Measurements from ENCODE around the gene POLK. TPM values are rescaled to one million over a fixed set of nuclear protein-coding genes. Genes with fewer than 3 reads are reported as not detected.
"Not testable (repeated sequence)": the region's sequence is repeated elsewhere in the genome, so short reads cannot be mapped to it uniquely, and the experiment has no call there.

Gene POLK
- total RNA-seq, 1 donor from 2014 or later = 21.1 TPM

DNA sequence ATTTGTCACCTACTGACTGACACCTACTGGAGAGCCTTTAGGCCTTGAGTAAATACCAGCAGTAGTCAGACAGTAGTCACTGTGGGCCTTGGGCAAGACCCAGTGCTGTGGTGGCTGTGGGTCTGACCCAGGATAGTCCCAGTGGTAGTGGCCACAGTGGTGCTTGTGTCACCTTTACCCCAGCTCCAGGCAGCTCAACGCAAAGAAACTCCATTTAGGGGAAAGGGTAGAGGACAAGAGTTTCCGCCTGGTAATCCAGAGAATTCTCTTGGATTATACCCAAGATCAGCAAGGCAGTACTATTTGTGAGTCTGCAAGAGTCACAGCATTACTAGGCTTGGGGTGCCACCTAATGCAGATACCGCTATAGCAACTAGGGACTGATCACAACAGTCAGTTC is 29.2 kb upstream of the POLK start:
- Histone ChIP-seq H3K4me3 (no peak overlapping the region), H3K9me3 (replicated peaks) (peaks cover 27% of the 10 kb centered on the region), H3K36me3 (no peaks in the 10 kb centered on the region), H3K27ac (replicated peaks) (no peak overlapping the region), H3K4me1 (peaks cover 22% of the 10 kb centered on the region), H3K27me3 (ENCODE audit: low read depth) (no peaks in the 10 kb centered on the region)
- DNase-seq = no peak
- no peak for TF ChIP-seq CTCF (IDR thresholded peaks at IDR 0.05; ENCODE audit: borderline replicate concordance)
- intact Hi-C loops (cut with micrococcal nuclease) = no loop called here

GRCh38 chr5:75484605-75485004 is 27.1 kb upstream of the POLK start:
- DNase-seq = no peak
- Histone ChIP-seq H3K4me1 (peaks cover 13% of the 10 kb centered on the region), H3K36me3 (peaks cover 1% of the 10 kb centered on the region), H3K9me3 (replicated peaks) (peaks cover 39% of the 10 kb centered on the region), H3K4me3 (no peak overlapping the region), H3K27me3 (ENCODE audit: low read depth) (no peaks in the 10 kb centered on the region), H3K27ac (replicated peaks) (no peak overlapping the region)
- TF ChIP-seq CTCF (IDR thresholded peaks at IDR 0.05; ENCODE audit: borderline replicate concordance) = no peak
- intact Hi-C loops (cut with micrococcal nuclease) = no loop called here

- H3K4me3 ChIP-seq; H3K4me1 ChIP-seq; H3K27me3 ChIP-seq (ENCODE audit: low read depth); DNase-seq; H3K27ac ChIP-seq (replicated peaks); intact Hi-C loops (cut with micrococcal nuclease): not testable (repeated sequence)
- H3K9me3 ChIP-seq (replicated peaks) = peaks cover 44% of the 10 kb centered on the region
- peaks cover 23% of the 10 kb centered on the region for H3K36me3 ChIP-seq
Observed at GRCh38 chr5:75489847-75490246, 21.8 kb upstream of the POLK start.

- Histone ChIP-seq H3K27ac (replicated peaks) (no peak overlapping the region), H3K9me3 (replicated peaks) (peaks cover 31% of the 10 kb centered on the region), H3K4me3 (no peak overlapping the region), H3K27me3 (ENCODE audit: low read depth) (no peaks in the 10 kb centered on the region), H3K36me3 (peaks cover 23% of the 10 kb centered on the region), H3K4me1 (no peaks in the 10 kb centered on the region)
- intact Hi-C loops (cut with micrococcal nuclease) = no loop called here
- TF ChIP-seq CTCF (IDR thresholded peaks at IDR 0.05; ENCODE audit: borderline replicate concordance) = no peak
- DNase-seq = no peak
Observed at GRCh38 chr5:75491621-75492020, 20.1 kb upstream of the POLK start.

GRCh38 chr5:75496026-75496425 is 15.7 kb upstream of the POLK start:
- Histone ChIP-seq H3K9me3 (replicated peaks) (no peaks in the 10 kb centered on the region), H3K4me3 (no peak overlapping the region), H3K36me3 (peaks cover 25% of the 10 kb centered on the region), H3K4me1 (peaks cover 3% of the 10 kb centered on the region), H3K27me3 (ENCODE audit: low read depth) (no peaks in the 10 kb centered on the region), H3K27ac (replicated peaks) (no peak overlapping the region)
- no peak for DNase-seq
- no peak for TF ChIP-seq CTCF (IDR thresholded peaks at IDR 0.05; ENCODE audit: borderline replicate concordance)
- intact Hi-C loops (cut with micrococcal nuclease) = no loop called here

DNA sequence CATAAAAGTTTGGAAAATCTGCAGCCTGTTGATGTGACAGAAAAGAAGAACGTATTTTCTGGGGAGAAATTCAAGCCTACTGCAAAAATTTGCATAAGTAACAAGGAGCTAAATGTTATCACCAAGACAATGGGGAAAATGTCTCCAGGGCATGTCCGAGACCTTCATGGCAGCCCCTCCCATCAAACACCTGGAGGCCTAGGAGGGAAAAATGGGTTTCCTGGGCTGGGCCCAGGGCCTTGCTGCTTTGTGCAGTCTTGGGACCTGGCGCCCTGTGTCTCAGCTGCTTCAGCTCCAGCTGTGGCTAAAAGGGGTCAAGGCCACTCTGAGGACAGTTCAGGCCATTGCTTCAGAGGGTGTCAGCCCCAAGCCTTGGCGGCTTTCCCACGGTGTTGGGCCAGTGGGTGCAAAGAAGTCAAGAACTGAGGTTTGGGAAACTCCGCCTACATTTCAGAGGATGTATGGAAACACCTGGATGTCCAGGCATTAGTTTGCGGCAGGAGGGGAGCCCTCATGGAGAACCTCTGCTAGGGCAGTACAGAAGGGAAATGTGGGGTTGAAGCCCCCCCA is 13.4 kb upstream of the POLK start:
- Histone ChIP-seq H3K27ac (replicated peaks) (no peak overlapping the region), H3K36me3 (peaks cover 13% of the 10 kb centered on the region), H3K4me1 (peaks cover 3% of the 10 kb centered on the region), H3K4me3 (no peak overlapping the region), H3K9me3 (replicated peaks) (no peaks in the 10 kb centered on the region), H3K27me3 (ENCODE audit: low read depth) (no peaks in the 10 kb centered on the region)
- TF ChIP-seq CTCF (IDR thresholded peaks at IDR 0.05; ENCODE audit: borderline replicate concordance) = no peak
- intact Hi-C loops (cut with micrococcal nuclease) = no loop called here
- no peak for DNase-seq

DNA sequence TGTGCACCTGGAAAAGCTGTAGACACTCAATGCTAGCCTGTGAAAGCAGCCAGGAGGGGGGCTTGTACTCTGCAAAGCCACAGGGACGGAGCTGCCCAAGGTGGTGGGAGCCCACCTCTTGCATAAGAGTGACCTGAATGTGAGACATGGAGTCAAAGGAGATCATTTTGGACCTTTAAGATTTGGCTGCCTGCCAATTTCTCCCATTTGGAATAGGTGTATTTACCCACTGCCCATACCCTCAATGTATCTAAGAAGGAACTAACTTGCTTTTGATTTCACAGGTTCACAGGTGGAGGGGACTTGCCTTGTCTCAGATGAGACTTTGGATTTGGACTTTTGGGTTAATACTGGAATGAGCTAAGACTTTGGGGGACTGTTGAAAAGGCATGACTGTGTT is 12.8 kb upstream of the POLK start:
- DNase-seq; H3K9me3 ChIP-seq (replicated peaks); intact Hi-C loops (cut with micrococcal nuclease); H3K4me3 ChIP-seq; H3K4me1 ChIP-seq; H3K27me3 ChIP-seq (ENCODE audit: low read depth); H3K27ac ChIP-seq (replicated peaks): not testable (repeated sequence)
- H3K36me3 ChIP-seq = peaks cover 13% of the 10 kb centered on the region

DNA sequence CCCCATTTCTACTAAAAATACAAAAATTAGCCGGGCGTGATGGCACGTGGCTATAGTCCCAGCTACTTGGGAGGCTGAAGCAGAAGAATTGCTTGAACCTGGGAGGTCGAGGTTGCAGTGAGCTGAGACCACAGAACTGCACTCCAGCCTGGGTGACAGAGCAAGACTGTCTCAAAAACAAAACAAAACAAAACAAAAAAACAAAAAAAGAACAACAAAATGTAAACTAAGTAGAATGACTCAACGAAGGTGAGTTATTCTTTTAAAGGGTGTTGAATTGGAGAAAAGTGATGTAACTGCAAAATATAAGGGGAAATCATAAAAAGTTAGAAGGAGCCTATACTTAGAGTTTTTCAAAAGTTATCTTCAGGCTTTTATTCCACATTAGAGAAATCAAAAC is 6.6 kb upstream of the POLK start:
- H3K27me3 ChIP-seq (ENCODE audit: low read depth); H3K36me3 ChIP-seq; DNase-seq; H3K4me3 ChIP-seq; intact Hi-C loops (cut with micrococcal nuclease); H3K27ac ChIP-seq (replicated peaks); H3K9me3 ChIP-seq (replicated peaks): not testable (repeated sequence)
- peaks cover 20% of the 10 kb centered on the region for H3K4me1 ChIP-seq

Data from left ventricle myocardium inferior (tissue), 1 donor.